ENCODE measurements around the gene ARSA.
A peak's percentile ranks its signal among the peaks of the same experiment; 100 is the strongest.

ARSA gene

GRCh38 chr22:50600538-50600937, 27.4 kb downstream of the ARSA start, which contains the start of gene MAPK8IP2:
Gene MAPK8IP2 (plus strand): TSS chr22:50600793. CDS start chr22:50600819, 26 bp downstream.
- TF ChIP-seq CTCF (IDR thresholded peaks at IDR 0.05) = no peak
- H3K27ac ChIP-seq = no peak within 1 kb of the TSS
- H3K36me3 ChIP-seq = no peaks in the 10 kb centered on the region
- no peaks in the 10 kb centered on the region for H3K9me3 ChIP-seq
- H3K4me3 ChIP-seq (ENCODE audit: low read depth in 1 of 2, low read length in 1 of 2) = peak within 1 kb of the TSS; percentile 20 to 28
- H3K27me3 ChIP-seq = peaks cover 85% of the 10 kb centered on the region
- peaks cover 0 to 8% of the 10 kb centered on the region in 2 experiments for H3K4me1 ChIP-seq (ENCODE audit: control insufficient read depth in 1 of 2, insufficient read depth in 1 of 2, low read depth in 1 of 2, low read length in 1 of 2)

- Histone ChIP-seq H3K27me3 (peaks cover 79% of the 10 kb centered on the region), H3K4me3 (ENCODE audit: low read depth in 1 of 2, low read length in 1 of 2) (peak overlapping the region in 1 of 2 experiments; percentile 28), H3K36me3 (no peaks in the 10 kb centered on the region), H3K9me3 (no peaks in the 10 kb centered on the region), H3K27ac (no peak overlapping the region), H3K4me1 (ENCODE audit: control insufficient read depth in 1 of 2, insufficient read depth in 1 of 2, low read depth in 1 of 2, low read length in 1 of 2) (peaks cover 0 to 8% of the 10 kb centered on the region in 2 experiments)
- TF ChIP-seq CTCF (IDR thresholded peaks at IDR 0.05) = no peak
These were observed 28.0 kb downstream of the ARSA start for GRCh38 chr22:50599816-50600455.

- Histone ChIP-seq H3K27ac (no peak overlapping the region), H3K9me3 (no peaks in the 10 kb centered on the region), H3K4me3 (ENCODE audit: low read depth in 1 of 2, low read length in 1 of 2) (no peak overlapping the region), H3K36me3 (no peaks in the 10 kb centered on the region), H3K4me1 (ENCODE audit: control insufficient read depth in 1 of 2, insufficient read depth in 1 of 2, low read depth in 1 of 2, low read length in 1 of 2) (peaks cover 0 to 8% of the 10 kb centered on the region in 2 experiments), H3K27me3 (peaks cover 51% of the 10 kb centered on the region)
- TF ChIP-seq CTCF (IDR thresholded peaks at IDR 0.05) = no peak
These were observed 30.9 kb downstream of the ARSA start for GRCh38 chr22:50597097-50597496.

- H3K27ac ChIP-seq = no peak overlapping the region
- peaks cover 0 to 2% of the 10 kb centered on the region in 2 experiments for H3K4me1 ChIP-seq (ENCODE audit: control insufficient read depth in 1 of 2, insufficient read depth in 1 of 2, low read depth in 1 of 2, low read length in 1 of 2)
- H3K27me3 ChIP-seq = peaks cover 32% of the 10 kb centered on the region
- no peak for TF ChIP-seq CTCF (IDR thresholded peaks at IDR 0.05)
- H3K36me3 ChIP-seq = no peaks in the 10 kb centered on the region
- H3K4me3 ChIP-seq (ENCODE audit: low read depth in 1 of 2, low read length in 1 of 2) = no peak overlapping the region
- no peaks in the 10 kb centered on the region for H3K9me3 ChIP-seq
These were observed 32.8 kb downstream of the ARSA start for GRCh38 chr22:50595189-50595588.

GRCh38 chr22:50587407-50587806, 40.5 kb downstream of the ARSA start:
- Histone ChIP-seq H3K9me3 (no peaks in the 10 kb centered on the region), H3K27ac (no peak overlapping the region)

More at GRCh38 chr22:50587407-50587806, 40.5 kb downstream of the ARSA start:
- Histone ChIP-seq H3K36me3 (no peaks in the 10 kb centered on the region), H3K4me3 (ENCODE audit: low read depth in 1 of 2, low read length in 1 of 2) (no peak overlapping the region), H3K27me3 (no peaks in the 10 kb centered on the region), H3K4me1 (ENCODE audit: control insufficient read depth in 1 of 2, insufficient read depth in 1 of 2, low read depth in 1 of 2, low read length in 1 of 2) (peaks cover 8 to 9% of the 10 kb centered on the region in 2 experiments)
- no peak for TF ChIP-seq CTCF (IDR thresholded peaks at IDR 0.05)

Measured in neutrophil (primary cell).